SK-N-SH (cell line): ENCODE measurements around the gene JAG2. TPM values are rescaled to one million over a fixed set of nuclear protein-coding genes. Genes with fewer than 3 reads are reported as not detected.

Experiments used
- CTCF ChIA-PET: fragments of 300-600, 350-600 bp; formaldehyde crosslinking; extraction: SDS; loops from one replicate; lab custom pipeline; 2021; lab: Yijun Ruan, JAX
- POLR2A ChIA-PET: fragments of 350-600 bp; sonication (Branson Sonifier 250); formaldehyde crosslinking; extraction: SDS; loops from one replicate; lab custom pipeline; 2020; ENCODE audit warnings: antibody characterized with exemption, inconsistent platforms; lab: Yijun Ruan, JAX
- DNase-seq: peaks from one replicate; pipeline ENCODE4 v3.0.0; 2012
- H2AFZ ChIP-seq: fragments of 200-600 bp; sonication (generic); 2 replicates; pipeline ENCODE4 v1.8.1; 2016; ENCODE audit warnings: antibody characterized with exemption, mild to moderate bottlenecking, low read depth
- H3F3A ChIP-seq: fragments of 200-600 bp; sonication (generic); replicated peaks from 2 replicates; pipeline ENCODE3; 2016; ENCODE audit warnings: antibody characterized with exemption, mild to moderate bottlenecking; ENCODE audit not compliant: insufficient read depth
- H3K27ac ChIP-seq, 2 experiments: fragments of 200-500 bp in 1 of 2; fragments of 200-600 bp in 1 of 2; sonication (Bioruptor generic) in 1 of 2; sonication (generic), shearing (Covaris generic) in 1 of 2; 2 replicates each; pipeline versions ENCODE4 v1.5.1 to v1.6.1; 2014 to 2016; ENCODE audit warnings: low read depth in 2 of 2, inconsistent platforms in 1 of 2, low read length in 1 of 2, mild to moderate bottlenecking in 1 of 2, mixed read lengths in 1 of 2
- H3K27me3 ChIP-seq: fragments of 200-600 bp; sonication (generic), shearing (Covaris generic); 2 replicates; pipeline ENCODE4 v1.6.1; 2016; ENCODE audit warnings: mixed run types; ENCODE audit not compliant: insufficient read depth
- H3K36me3 ChIP-seq, 2 experiments: fragments of 200-500 bp in 1 of 2; fragments of 200-600 bp in 1 of 2; sonication (Bioruptor generic) in 1 of 2; sonication (generic) in 1 of 2; replicated peaks in 1 of 2; 2 replicates each; pipeline versions ENCODE3 to v1.5.1; 2014 to 2016; ENCODE audit warnings: low read length in 1 of 2, mild to moderate bottlenecking in 1 of 2; ENCODE audit not compliant: insufficient read depth in 2 of 2, control insufficient read depth in 1 of 2
- H3K4me1 ChIP-seq, 2 experiments: fragments of 200-500 bp in 1 of 2; fragments of 200-600 bp in 1 of 2; sonication (Bioruptor generic) in 1 of 2; sonication (generic), shearing (Covaris generic) in 1 of 2; 2 replicates each; pipeline versions ENCODE4 v1.5.1 to v1.6.1; 2014 to 2016; ENCODE audit warnings: low read depth in 1 of 2, low read length in 1 of 2, mixed run types in 1 of 2; ENCODE audit not compliant: insufficient read depth in 2 of 2, control insufficient read depth in 1 of 2
- H3K4me2 ChIP-seq: fragments of 200-600 bp; sonication (generic), shearing (Covaris generic); 2 replicates; pipeline ENCODE4 v1.6.1; 2017; ENCODE audit warnings: mixed run types
- H3K4me3 ChIP-seq, 2 experiments: fragments of 200-500 bp in 1 of 2; fragments of 200-600 bp in 1 of 2; sonication (Bioruptor generic) in 1 of 2; sonication (generic), shearing (Covaris generic) in 1 of 2; 2 replicates each; pipeline versions ENCODE4 v1.5.1 to v1.8.1; 2014 to 2016; ENCODE audit warnings: low read depth in 2 of 2, inconsistent platforms in 1 of 2, low read length in 1 of 2, mild to moderate bottlenecking in 1 of 2, mixed read lengths in 1 of 2, moderate library complexity in 1 of 2
- H3K79me2 ChIP-seq: fragments of 200-600 bp; sonication (generic); 2 replicates; pipeline ENCODE4 v1.8.1; 2017; ENCODE audit warnings: mild to moderate bottlenecking; ENCODE audit not compliant: insufficient read depth
- H3K9ac ChIP-seq: fragments of 200-600 bp; sonication (generic); 2 replicates; pipeline ENCODE4 v1.6.1; 2017; ENCODE audit warnings: mixed run types
- H3K9me2 ChIP-seq: fragments of 200-600 bp; sonication (generic); 2 replicates; pipeline ENCODE4 v1.6.1; 2017; ENCODE audit warnings: mixed run types
- H3K9me3 ChIP-seq: fragments of 200-600 bp; sonication (generic); 2 replicates; pipeline ENCODE4 v1.6.1; 2017; ENCODE audit warnings: mixed run types, mild to moderate bottlenecking, moderate library complexity
- H4K20me1 ChIP-seq: fragments of 200-600 bp; sonication (generic); 2 replicates; pipeline ENCODE4 v1.6.1; 2017; ENCODE audit warnings: mild to moderate bottlenecking, mixed run types; ENCODE audit not compliant: insufficient read depth
- CHD2 ChIP-seq: fragments of 150-350 bp; IDR thresholded peaks from 2 replicates; pipeline ENCODE4 v1.6.1; 2018; ENCODE audit warnings: low read length; ENCODE audit not compliant: partially characterized antibody
- ELF1 ChIP-seq: IDR thresholded peaks from 2 replicates; pipeline ENCODE4 v1.4.0; 2012
- EP300 ChIP-seq, 2 experiments: IDR thresholded peaks; 2 replicates each; pipeline versions ENCODE4 v1.4.0 to v1.6.1; 2012; ENCODE audit warnings: borderline replicate concordance in 1 of 2, low read depth in 1 of 2, low read length in 1 of 2
- FOSL2 ChIP-seq: IDR thresholded peaks from 2 replicates; pipeline ENCODE4 v1.4.0; 2012; ENCODE audit warnings: low read depth, mild to moderate bottlenecking, moderate library complexity, borderline replicate concordance
- FOXJ3 ChIP-seq: sonication (generic); formaldehyde crosslinking; IDR thresholded peaks from 2 replicates; pipeline ENCODE4 v1.5.1; 2020; ENCODE audit warnings: mild to moderate bottlenecking, missing genetic modification reagents
- MEF2A ChIP-seq: IDR thresholded peaks from 2 replicates; pipeline ENCODE4 v1.4.0; 2012; ENCODE audit warnings: low read depth, borderline replicate concordance
- MXI1 ChIP-seq: IDR thresholded peaks from 2 replicates; pipeline ENCODE4 v1.6.1; 2012; ENCODE audit warnings: mild to moderate bottlenecking, low read depth, low read length, improper control_type of control experiment
- NFIC ChIP-seq: IDR thresholded peaks from 2 replicates; pipeline ENCODE4 v1.4.0; 2012; ENCODE audit warnings: borderline replicate concordance
- NRF1 ChIP-seq: IDR thresholded peaks from 2 replicates; pipeline ENCODE4 v1.6.1; 2012; ENCODE audit warnings: low read depth, mild to moderate bottlenecking, low read length
- RAD21 ChIP-seq: IDR thresholded peaks from 2 replicates; pipeline ENCODE4 v1.6.1; 2012; ENCODE audit warnings: mild to moderate bottlenecking, low read length
- RCOR1 ChIP-seq: fragments of 150-350 bp; IDR thresholded peaks from 2 replicates; pipeline ENCODE4 v1.6.1; 2017; ENCODE audit warnings: antibody characterized with exemption, low read length
- SIN3A ChIP-seq: IDR thresholded peaks from 2 replicates; pipeline ENCODE4 v1.6.1; 2012; ENCODE audit warnings: low read depth, mild to moderate bottlenecking, low read length, moderate library complexity, borderline replicate concordance
- SMC3 ChIP-seq: IDR thresholded peaks from 2 replicates; pipeline ENCODE4 v1.6.1; 2012; ENCODE audit warnings: low read depth, low read length, improper control_type of control experiment
- TEAD4 ChIP-seq: IDR thresholded peaks from 2 replicates; pipeline ENCODE4 v1.4.0; 2012; ENCODE audit warnings: mild to moderate bottlenecking, borderline replicate concordance; ENCODE audit not compliant: insufficient read depth
- WGBS: methylation state at CpG from one replicate; pipeline ENCODE4 v1.1.6; 2017; ENCODE audit warnings: low lambda C conversion rate; 5-methylcytosine and 5-hydroxymethylcytosine counted together
- polyA plus RNA-seq, 3 experiments: library from polyadenylated mRNA; depleted of rRNA; stranded (reverse); fragments of >200 nt; gene quantifications; 2 replicates each; pipeline ENCODE4 v1.2.3, GENCODE V29; 2012
- TF ChIP-seq, protein P1 (sequence below): IDR thresholded peaks from 2 replicates; pipeline ENCODE4 v1.4.0; 2012; ENCODE audit warnings: low read depth
- TF ChIP-seq, protein P2 (sequence below): fragments of 150-350 bp; IDR thresholded peaks from 2 replicates; pipeline ENCODE4 v1.6.1; 2016; ENCODE audit warnings: mild to moderate bottlenecking, low read depth, low read length
- TF ChIP-seq, protein P3 (sequence below): fragments of 200-600 bp; sonication (generic); IDR thresholded peaks from 2 replicates; pipeline ENCODE4 v1.6.1; 2017; ENCODE audit warnings: antibody characterized with exemption, mild to moderate bottlenecking, moderate library complexity
- TF ChIP-seq, protein P4 (sequence below): fragments of 150-350 bp; IDR thresholded peaks from 2 replicates; pipeline ENCODE4 v1.6.1; 2017; ENCODE audit warnings: antibody characterized with exemption, low read length, low read depth, borderline replicate concordance
- TF ChIP-seq, protein P5 (sequence below): IDR thresholded peaks from 2 replicates; pipeline ENCODE4; 2012
- TF ChIP-seq, protein P6 (sequence below): IDR thresholded peaks from 2 replicates; pipeline ENCODE4 v1.4.0; 2012; ENCODE audit warnings: low read depth, borderline replicate concordance

JAG2 gene
- polyA plus RNA-seq, 1 of the 3 experiments (the other 2 are of a cell fraction): 1.7 TPM

DNA sequence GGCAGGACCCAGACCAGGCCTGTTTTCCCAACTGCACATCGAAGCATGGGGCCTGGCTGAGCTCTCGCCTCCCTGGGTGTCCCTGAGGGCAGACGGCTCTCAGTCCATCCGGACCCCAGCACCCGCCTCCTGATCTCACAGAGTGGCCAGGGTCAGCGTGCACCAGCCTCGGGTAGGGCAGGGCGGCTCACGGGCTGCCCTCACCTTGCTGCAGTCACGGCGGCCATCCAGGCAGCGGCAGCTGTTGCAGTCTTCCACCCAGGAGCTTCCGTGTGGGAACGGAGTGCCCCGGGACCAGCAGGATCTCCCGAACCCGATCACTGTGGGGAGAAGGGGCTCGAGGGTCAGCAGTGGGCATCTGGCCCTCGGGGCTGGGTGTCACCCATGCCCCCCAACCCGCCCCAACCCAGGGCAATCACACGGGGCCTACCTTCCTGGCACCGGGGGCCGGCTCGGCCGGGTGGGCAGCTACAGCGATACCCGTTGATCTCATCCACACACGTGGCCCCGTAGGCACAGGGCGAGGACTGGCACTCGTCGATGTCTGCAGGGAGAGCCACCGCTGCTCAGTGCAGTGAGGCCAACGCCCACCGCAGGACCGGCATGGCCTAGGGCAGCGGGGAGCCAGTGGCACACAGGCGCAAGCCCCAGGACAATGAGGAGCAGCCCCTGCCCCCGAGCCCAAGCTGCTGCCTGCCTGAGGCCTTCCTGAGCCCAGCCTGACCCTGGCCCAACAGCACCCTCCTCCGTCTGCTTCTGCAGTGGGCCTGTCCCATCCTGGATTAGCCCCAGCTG, 22.2 kb downstream of the JAG2 start:
- no peak overlapping the region for H3K4me2 ChIP-seq
- H3K27me3 ChIP-seq: no peaks in the 10 kb centered on the region
- TF ChIP-seq ELF1: no peak
- TF ChIP-seq TEAD4: no peak
- TF ChIP-seq, protein P1, sequence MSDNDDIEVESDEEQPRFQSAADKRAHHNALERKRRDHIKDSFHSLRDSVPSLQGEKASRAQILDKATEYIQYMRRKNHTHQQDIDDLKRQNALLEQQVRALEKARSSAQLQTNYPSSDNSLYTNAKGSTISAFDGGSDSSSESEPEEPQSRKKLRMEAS: no peak
- no peak for TF ChIP-seq CHD2
- TF ChIP-seq FOSL2: no peak
- TF ChIP-seq NRF1: no peak
- no peak for TF ChIP-seq MXI1
- TF ChIP-seq, protein P2, sequence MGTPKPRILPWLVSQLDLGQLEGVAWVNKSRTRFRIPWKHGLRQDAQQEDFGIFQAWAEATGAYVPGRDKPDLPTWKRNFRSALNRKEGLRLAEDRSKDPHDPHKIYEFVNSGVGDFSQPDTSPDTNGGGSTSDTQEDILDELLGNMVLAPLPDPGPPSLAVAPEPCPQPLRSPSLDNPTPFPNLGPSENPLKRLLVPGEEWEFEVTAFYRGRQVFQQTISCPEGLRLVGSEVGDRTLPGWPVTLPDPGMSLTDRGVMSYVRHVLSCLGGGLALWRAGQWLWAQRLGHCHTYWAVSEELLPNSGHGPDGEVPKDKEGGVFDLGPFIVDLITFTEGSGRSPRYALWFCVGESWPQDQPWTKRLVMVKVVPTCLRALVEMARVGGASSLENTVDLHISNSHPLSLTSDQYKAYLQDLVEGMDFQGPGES: no peak
- TF ChIP-seq NFIC: no peak
- no peak for TF ChIP-seq RCOR1
- TF ChIP-seq, protein P3, sequence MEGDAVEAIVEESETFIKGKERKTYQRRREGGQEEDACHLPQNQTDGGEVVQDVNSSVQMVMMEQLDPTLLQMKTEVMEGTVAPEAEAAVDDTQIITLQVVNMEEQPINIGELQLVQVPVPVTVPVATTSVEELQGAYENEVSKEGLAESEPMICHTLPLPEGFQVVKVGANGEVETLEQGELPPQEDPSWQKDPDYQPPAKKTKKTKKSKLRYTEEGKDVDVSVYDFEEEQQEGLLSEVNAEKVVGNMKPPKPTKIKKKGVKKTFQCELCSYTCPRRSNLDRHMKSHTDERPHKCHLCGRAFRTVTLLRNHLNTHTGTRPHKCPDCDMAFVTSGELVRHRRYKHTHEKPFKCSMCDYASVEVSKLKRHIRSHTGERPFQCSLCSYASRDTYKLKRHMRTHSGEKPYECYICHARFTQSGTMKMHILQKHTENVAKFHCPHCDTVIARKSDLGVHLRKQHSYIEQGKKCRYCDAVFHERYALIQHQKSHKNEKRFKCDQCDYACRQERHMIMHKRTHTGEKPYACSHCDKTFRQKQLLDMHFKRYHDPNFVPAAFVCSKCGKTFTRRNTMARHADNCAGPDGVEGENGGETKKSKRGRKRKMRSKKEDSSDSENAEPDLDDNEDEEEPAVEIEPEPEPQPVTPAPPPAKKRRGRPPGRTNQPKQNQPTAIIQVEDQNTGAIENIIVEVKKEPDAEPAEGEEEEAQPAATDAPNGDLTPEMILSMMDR: no peak
- TF ChIP-seq, protein P4, sequence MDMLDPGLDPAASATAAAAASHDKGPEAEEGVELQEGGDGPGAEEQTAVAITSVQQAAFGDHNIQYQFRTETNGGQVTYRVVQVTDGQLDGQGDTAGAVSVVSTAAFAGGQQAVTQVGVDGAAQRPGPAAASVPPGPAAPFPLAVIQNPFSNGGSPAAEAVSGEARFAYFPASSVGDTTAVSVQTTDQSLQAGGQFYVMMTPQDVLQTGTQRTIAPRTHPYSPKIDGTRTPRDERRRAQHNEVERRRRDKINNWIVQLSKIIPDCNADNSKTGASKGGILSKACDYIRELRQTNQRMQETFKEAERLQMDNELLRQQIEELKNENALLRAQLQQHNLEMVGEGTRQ: no peak
- no peak for TF ChIP-seq EP300 (IDR thresholded peaks at IDR 0.05; ENCODE audit: borderline replicate concordance in 1 of 2, low read depth in 1 of 2, low read length in 1 of 2)
- TF ChIP-seq RAD21: no peak
- no peak for TF ChIP-seq MEF2A
- no peak for TF ChIP-seq SIN3A
- no peak for TF ChIP-seq SMC3
- TF ChIP-seq, protein P5, sequence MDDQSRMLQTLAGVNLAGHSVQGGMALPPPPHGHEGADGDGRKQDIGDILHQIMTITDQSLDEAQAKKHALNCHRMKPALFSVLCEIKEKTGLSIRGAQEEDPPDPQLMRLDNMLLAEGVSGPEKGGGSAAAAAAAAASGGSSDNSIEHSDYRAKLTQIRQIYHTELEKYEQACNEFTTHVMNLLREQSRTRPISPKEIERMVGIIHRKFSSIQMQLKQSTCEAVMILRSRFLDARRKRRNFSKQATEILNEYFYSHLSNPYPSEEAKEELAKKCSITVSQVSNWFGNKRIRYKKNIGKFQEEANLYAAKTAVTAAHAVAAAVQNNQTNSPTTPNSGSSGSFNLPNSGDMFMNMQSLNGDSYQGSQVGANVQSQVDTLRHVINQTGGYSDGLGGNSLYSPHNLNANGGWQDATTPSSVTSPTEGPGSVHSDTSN: no peak
- TF ChIP-seq, protein P6, sequence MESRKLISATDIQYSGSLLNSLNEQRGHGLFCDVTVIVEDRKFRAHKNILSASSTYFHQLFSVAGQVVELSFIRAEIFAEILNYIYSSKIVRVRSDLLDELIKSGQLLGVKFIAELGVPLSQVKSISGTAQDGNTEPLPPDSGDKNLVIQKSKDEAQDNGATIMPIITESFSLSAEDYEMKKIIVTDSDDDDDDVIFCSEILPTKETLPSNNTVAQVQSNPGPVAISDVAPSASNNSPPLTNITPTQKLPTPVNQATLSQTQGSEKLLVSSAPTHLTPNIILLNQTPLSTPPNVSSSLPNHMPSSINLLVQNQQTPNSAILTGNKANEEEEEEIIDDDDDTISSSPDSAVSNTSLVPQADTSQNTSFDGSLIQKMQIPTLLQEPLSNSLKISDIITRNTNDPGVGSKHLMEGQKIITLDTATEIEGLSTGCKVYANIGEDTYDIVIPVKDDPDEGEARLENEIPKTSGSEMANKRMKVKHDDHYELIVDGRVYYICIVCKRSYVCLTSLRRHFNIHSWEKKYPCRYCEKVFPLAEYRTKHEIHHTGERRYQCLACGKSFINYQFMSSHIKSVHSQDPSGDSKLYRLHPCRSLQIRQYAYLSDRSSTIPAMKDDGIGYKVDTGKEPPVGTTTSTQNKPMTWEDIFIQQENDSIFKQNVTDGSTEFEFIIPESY: no peak
- TF ChIP-seq FOXJ3 (CRISPR knock-in tag): no peak
- no peaks in the 10 kb centered on the region for H4K20me1 ChIP-seq
- H3K4me3 ChIP-seq: no peak overlapping the region
- CTCF ChIA-PET: interaction anchor here (0.6 to 1.4 kb wide), 3 partner anchors 14 to 101 kb away, joined by 3 to 5 read pairs (median 3); no protein-coding TSS in a partner anchor
- H3F3A ChIP-seq: no peaks in the 10 kb centered on the region
- no peaks in the 10 kb centered on the region for H3K9me2 ChIP-seq
- H3K27ac ChIP-seq: no peak overlapping the region
- WGBS: 66% methylated on average over 12 of the region's 40 CpGs
- no peaks in the 10 kb centered on the region for H3K9me3 ChIP-seq
- POLR2A ChIA-PET: interaction anchor here (0.6 kb wide), 1 partner anchor 149 kb away, joined by 3 read pairs; no protein-coding TSS in a partner anchor
- H3K36me3 ChIP-seq: no peaks in the 10 kb centered on the region
- H3K4me1 ChIP-seq: peaks cover 0 to 13% of the 10 kb centered on the region in 2 experiments; a peak in 1 of 4 replicates
- no peak overlapping the region for H3K9ac ChIP-seq
- H3K79me2 ChIP-seq: no peaks in the 10 kb centered on the region
- no peak overlapping the region for H2AFZ ChIP-seq
- no peak for DNase-seq
